Measurements from ENCODE around the gene ASIC1.

Gene ASIC1

GRCh38 chr12:50038336-50038735 lies 19.1 kb upstream of the ASIC1 start:
- Histone ChIP-seq H3K27me3 (no peaks in the 10 kb centered on the region), H3K9me3 (no peaks in the 10 kb centered on the region; the same call in 1 of the 2 replicates), H3K4me3 (ENCODE audit: low read depth, low read length) (no peak overlapping the region), H3K36me3 (no peaks in the 10 kb centered on the region), H3K4me1 (peaks cover 4% of the 10 kb centered on the region; the same call in 1 of the 2 replicates)
- TF ChIP-seq, protein P1, sequence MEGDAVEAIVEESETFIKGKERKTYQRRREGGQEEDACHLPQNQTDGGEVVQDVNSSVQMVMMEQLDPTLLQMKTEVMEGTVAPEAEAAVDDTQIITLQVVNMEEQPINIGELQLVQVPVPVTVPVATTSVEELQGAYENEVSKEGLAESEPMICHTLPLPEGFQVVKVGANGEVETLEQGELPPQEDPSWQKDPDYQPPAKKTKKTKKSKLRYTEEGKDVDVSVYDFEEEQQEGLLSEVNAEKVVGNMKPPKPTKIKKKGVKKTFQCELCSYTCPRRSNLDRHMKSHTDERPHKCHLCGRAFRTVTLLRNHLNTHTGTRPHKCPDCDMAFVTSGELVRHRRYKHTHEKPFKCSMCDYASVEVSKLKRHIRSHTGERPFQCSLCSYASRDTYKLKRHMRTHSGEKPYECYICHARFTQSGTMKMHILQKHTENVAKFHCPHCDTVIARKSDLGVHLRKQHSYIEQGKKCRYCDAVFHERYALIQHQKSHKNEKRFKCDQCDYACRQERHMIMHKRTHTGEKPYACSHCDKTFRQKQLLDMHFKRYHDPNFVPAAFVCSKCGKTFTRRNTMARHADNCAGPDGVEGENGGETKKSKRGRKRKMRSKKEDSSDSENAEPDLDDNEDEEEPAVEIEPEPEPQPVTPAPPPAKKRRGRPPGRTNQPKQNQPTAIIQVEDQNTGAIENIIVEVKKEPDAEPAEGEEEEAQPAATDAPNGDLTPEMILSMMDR (IDR thresholded peaks at IDR 0.05; ENCODE audit: low read depth, low read length) = no peak
- no peak for DNase-seq

- TF ChIP-seq, protein P1 (IDR thresholded peaks at IDR 0.05; ENCODE audit: low read depth, low read length) = peak; percentile 94
- Histone ChIP-seq H3K27me3 (no peaks in the 10 kb centered on the region), H3K36me3 (no peaks in the 10 kb centered on the region), H3K4me3 (ENCODE audit: low read depth, low read length) (no peak overlapping the region), H3K4me1 (peaks cover 4% of the 10 kb centered on the region; the same call in 1 of the 2 replicates), H3K9me3 (no peaks in the 10 kb centered on the region; the same call in 1 of the 2 replicates)
- peak; percentile 92 for DNase-seq
These were observed 18.1 kb upstream of the ASIC1 start for GRCh38 chr12:50039151-50039835.

DNA sequence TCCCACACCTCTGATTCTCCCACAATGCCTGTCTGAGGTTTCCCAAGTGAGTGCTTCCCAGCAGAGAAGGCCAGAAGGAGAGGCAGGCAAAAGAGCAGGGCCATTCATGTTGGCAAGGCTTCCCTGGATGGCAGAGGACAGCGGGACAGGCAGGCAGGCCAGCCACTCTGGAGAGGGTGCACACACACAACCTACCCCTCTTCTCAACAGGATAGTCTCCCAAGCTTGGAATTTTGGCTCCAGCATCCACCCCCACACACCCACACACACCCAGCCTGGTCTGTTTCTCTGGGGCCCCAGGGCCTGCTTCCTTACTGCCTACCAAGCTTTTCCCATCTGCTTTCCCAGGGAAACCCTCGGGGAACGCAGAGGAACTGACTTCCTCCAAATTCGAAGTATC lies 16.7 kb upstream of the ASIC1 start:
- TF ChIP-seq, protein P1 (IDR thresholded peaks at IDR 0.05; ENCODE audit: low read depth, low read length) = no peak
- Histone ChIP-seq H3K4me3 (ENCODE audit: low read depth, low read length) (no peak overlapping the region), H3K9me3 (no peaks in the 10 kb centered on the region; the same call in 1 of the 2 replicates), H3K36me3 (no peaks in the 10 kb centered on the region), H3K4me1 (peaks cover 4% of the 10 kb centered on the region; the same call in 1 of the 2 replicates), H3K27me3 (no peaks in the 10 kb centered on the region)
- DNase-seq = no peak

DNA sequence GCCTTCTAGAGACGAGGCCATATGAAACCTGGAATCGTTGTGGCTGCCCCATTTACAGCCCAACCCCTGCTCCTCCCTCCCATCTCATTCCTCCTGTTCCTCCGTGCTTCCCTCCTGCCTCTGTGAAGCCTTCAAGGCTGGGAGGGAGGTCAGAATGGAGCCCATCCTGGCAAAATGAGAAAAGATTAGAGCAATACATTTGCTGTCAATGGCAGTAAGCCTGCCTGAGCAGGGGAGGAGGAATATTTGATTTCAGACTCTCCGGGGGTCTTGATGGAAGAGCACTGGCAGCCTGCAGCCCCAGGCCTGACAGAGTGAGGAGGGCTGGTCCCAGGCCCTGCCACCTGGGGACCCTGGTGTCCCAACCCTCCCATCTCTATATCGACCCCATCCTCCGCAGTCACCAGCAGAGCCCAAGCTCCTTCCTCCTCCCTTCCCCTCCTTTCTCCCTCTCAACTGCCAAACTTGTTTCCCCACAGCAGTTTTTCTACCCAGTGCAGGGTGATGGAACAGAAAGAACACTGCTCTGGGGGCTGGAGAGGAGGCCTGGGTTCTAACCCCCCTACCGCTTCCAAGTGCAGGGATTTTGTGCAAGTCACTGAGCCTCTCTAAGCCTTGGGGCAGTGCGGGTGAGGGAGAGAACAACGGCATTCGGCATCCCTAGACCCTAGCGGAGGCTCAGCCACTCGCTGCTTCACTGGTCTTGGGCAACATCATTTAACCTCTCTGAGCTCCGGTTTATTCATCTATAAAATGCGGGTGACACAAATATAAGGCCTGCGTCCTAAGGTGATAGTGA lies 16.1 kb upstream of the ASIC1 start:
- TF ChIP-seq, protein P1 (IDR thresholded peaks at IDR 0.05; ENCODE audit: low read depth, low read length) = no peak
- Histone ChIP-seq H3K4me3 (ENCODE audit: low read depth, low read length) (no peak overlapping the region), H3K4me1 (peaks cover 4% of the 10 kb centered on the region; the same call in 1 of the 2 replicates), H3K27me3 (no peaks in the 10 kb centered on the region), H3K9me3 (no peaks in the 10 kb centered on the region; the same call in 1 of the 2 replicates), H3K36me3 (no peaks in the 10 kb centered on the region)
- no peak for DNase-seq

DNA sequence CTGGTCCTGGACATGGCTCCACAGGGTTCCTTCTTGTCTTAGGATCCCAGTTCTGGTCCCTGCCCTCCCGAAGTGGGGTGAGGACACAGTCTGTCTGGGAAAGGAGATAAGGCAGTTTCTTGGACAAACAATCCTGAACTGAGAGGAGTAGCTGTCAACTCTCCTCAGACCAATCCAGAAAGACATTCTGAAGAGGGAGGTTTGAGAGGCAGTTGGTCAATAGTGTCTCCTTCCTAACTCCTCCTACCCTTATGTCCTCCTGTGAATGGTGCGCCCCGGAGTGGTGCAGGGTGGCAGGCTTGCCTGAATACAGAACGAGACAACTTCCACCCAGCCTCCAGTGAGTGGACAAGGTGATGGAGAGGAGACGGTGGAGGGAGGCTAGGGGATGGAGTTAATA lies 15.4 kb upstream of the ASIC1 start:
- no peak for DNase-seq
- peaks cover 4% of the 10 kb centered on the region; the same call in 1 of the 2 replicates for H3K4me1 ChIP-seq
- H3K36me3 ChIP-seq = no peaks in the 10 kb centered on the region
- TF ChIP-seq, protein P1 (IDR thresholded peaks at IDR 0.05; ENCODE audit: low read depth, low read length) = no peak
- H3K27me3 ChIP-seq = no peaks in the 10 kb centered on the region
- H3K9me3 ChIP-seq = no peaks in the 10 kb centered on the region
- no peak overlapping the region for H3K4me3 ChIP-seq (ENCODE audit: low read depth, low read length)
